ENCODE measurements around the gene ZBTB43. TPM values are rescaled to one million over a fixed set of nuclear protein-coding genes. Genes with fewer than 3 reads are reported as not detected.

The ZBTB43 gene
- total RNA-seq, 1 donor from 2014 or later, result 21.9 TPM

DNA sequence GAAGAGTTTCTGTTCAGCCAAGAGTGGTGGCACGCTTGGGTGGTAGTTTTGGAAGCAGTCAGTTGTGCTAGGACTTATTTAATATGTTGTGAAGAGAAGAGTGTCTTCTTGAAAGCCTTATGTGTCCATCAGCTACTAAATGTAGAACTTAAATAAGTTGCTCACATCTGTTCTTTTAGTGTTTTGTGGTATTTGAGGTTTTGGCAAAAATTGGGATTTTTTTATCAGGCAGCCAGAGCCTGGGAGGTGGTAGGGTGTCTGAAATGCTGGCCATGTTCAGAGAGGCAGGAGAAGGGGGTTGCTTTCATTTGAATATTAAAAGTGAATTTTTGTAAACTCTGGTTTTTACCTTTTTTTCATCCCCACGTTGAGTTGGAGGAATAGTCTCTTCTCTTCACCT lies 31.4 kb downstream of the ZBTB43 start:
- DNase-seq (ENCODE audit: low read depth), result no peak
- TF ChIP-seq, protein P1, sequence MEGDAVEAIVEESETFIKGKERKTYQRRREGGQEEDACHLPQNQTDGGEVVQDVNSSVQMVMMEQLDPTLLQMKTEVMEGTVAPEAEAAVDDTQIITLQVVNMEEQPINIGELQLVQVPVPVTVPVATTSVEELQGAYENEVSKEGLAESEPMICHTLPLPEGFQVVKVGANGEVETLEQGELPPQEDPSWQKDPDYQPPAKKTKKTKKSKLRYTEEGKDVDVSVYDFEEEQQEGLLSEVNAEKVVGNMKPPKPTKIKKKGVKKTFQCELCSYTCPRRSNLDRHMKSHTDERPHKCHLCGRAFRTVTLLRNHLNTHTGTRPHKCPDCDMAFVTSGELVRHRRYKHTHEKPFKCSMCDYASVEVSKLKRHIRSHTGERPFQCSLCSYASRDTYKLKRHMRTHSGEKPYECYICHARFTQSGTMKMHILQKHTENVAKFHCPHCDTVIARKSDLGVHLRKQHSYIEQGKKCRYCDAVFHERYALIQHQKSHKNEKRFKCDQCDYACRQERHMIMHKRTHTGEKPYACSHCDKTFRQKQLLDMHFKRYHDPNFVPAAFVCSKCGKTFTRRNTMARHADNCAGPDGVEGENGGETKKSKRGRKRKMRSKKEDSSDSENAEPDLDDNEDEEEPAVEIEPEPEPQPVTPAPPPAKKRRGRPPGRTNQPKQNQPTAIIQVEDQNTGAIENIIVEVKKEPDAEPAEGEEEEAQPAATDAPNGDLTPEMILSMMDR (IDR thresholded peaks at IDR 0.05; ENCODE audit: insufficient read depth, low read length, severe bottlenecking), result no peak
- H3K4me3 ChIP-seq (ENCODE audit: low read depth, low read length), result no peak overlapping the region
- H3K27me3 ChIP-seq (ENCODE audit: control insufficient read depth, insufficient read depth, low read length), result no peaks in the 10 kb centered on the region
- no peak for FAIRE-seq
- peaks cover 8% of the 10 kb centered on the region for H3K36me3 ChIP-seq (ENCODE audit: control insufficient read depth, insufficient read depth, low read length)

DNA sequence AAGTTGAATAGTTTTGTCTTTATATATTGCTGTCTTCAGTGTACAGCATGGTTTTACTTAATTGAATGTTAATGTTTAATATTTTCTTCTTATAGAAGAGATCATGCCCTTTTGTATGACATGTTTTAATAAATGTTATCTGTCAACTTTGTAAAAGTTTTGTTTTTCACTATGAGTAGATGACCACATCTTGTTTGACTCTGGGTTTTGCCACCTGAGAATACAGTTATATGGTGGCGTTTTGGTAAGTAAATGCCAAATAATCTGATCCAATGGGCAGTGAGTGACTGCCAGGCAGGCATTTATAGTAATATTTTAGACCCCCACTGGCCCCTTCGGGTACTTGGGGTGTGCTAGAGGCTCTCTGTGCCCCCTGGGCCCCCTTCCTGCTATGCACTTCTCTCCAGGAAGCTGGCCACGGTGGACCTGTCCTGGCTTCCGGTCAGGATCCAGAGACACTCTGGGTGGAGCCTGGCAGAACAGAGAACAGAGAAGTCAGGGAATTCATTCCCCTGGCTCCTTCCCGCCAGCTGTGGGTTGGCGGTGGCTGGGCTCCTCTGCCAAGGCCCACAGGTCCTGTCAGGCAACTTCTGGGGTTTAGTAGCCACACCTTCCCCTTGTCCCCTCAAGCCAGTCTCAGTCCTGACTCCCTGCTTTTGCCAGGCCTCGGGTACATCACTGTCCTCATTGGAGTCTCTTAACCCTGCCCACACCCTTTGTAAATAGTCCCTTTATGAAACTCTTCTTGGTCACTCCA lies 33.4 kb downstream of the ZBTB43 start:
- Histone ChIP-seq H3K36me3 (ENCODE audit: control insufficient read depth, insufficient read depth, low read length) (peaks cover 6% of the 10 kb centered on the region), H3K4me3 (ENCODE audit: low read depth, low read length) (no peak overlapping the region), H3K27me3 (ENCODE audit: control insufficient read depth, insufficient read depth, low read length) (no peaks in the 10 kb centered on the region)
- FAIRE-seq, result no peak
- DNase-seq (ENCODE audit: low read depth), result no peak
- TF ChIP-seq, protein P1 (IDR thresholded peaks at IDR 0.05; ENCODE audit: insufficient read depth, low read length, severe bottlenecking), result no peak

DNA sequence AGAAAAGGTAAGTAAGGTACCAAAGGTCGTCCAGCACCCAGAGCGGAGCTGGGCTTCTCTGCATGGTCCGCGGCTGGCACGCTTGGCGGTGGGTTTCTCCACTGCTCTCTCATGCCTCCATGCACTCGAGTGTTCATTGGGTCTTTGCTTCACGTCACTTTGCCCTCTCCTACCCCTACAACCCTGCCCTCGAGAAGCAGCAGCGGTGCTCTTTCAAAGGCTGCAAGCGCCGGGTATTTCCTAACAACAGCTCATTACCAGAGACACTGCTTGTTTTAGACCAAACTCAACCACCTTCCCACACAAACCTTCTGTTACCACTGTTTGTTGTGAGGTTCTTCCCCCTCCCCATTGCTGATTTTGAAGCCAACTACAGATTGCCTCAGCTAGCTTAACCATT lies 34.1 kb downstream of the ZBTB43 start:
- Histone ChIP-seq H3K36me3 (ENCODE audit: control insufficient read depth, insufficient read depth, low read length) (peaks cover 3% of the 10 kb centered on the region), H3K4me3 (ENCODE audit: low read depth, low read length) (no peak overlapping the region), H3K27me3 (ENCODE audit: control insufficient read depth, insufficient read depth, low read length) (no peaks in the 10 kb centered on the region)
- TF ChIP-seq, protein P1 (IDR thresholded peaks at IDR 0.05; ENCODE audit: insufficient read depth, low read length, severe bottlenecking), result no peak
- FAIRE-seq (no peak), DNase-seq (ENCODE audit: low read depth) (no peak)

DNA sequence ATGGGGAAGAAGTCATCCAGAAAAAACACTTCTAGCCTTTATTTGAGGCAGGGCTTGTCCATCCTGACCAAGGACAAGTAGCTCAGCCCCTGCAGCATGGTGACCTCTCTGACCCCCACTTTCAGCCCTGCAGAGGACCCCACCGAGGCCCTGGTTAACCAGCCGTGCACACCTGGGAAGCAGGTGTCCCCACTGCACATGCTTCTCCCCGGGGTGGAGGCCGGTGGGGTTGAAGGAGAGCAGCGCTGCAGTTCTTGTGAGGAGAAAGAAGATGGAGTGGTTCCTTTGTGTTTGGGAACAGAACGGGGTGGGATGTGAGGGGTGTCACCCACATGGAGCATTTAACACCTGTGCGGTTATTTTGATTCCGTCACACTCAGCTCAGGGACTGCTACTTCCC lies 34.5 kb downstream of the ZBTB43 start:
- H3K36me3 ChIP-seq (ENCODE audit: control insufficient read depth, insufficient read depth, low read length), result peaks cover 1% of the 10 kb centered on the region
- DNase-seq (ENCODE audit: low read depth), result no peak
- H3K27me3 ChIP-seq (ENCODE audit: control insufficient read depth, insufficient read depth, low read length), result no peaks in the 10 kb centered on the region
- no peak overlapping the region for H3K4me3 ChIP-seq (ENCODE audit: low read depth, low read length)
- TF ChIP-seq, protein P1 (IDR thresholded peaks at IDR 0.05; ENCODE audit: insufficient read depth, low read length, severe bottlenecking), result no peak
- no peak for FAIRE-seq

DNA sequence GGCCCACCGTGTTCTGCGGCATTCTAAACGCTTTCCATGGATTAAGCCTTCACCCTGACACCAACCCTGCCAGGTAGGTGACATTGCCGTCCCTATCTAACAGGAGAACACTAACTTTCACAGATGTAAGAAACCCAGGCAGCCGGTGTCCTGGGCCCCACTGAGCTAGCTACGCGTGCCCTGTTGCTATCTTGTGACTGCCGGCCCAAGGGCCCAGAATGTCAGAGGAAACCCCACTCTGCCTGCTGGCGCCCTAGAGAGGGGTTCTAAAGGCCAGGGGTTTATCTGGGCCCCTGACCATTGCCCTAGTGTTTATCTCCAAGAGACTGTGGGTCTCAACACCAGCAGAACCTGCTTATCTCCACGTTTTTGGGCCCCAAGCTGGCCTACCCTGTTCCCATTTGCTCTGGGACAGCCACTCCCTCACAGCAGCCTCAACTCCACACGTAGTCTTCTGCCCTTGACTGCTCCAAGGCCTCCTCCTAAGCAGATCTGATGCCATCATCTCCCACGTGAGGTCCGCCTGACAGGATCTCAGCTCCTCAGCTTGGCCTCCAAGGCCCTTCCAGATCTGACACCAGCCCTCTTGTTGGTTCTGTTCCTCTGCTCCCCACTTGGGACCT lies 37.5 kb downstream of the ZBTB43 start:
- no peak overlapping the region for H3K4me3 ChIP-seq (ENCODE audit: low read depth, low read length)
- no peaks in the 10 kb centered on the region for H3K27me3 ChIP-seq (ENCODE audit: control insufficient read depth, insufficient read depth, low read length)
- no peak for FAIRE-seq
- peaks cover 1% of the 10 kb centered on the region for H3K36me3 ChIP-seq (ENCODE audit: control insufficient read depth, insufficient read depth, low read length)
- DNase-seq (ENCODE audit: low read depth), result no peak
- TF ChIP-seq, protein P1 (IDR thresholded peaks at IDR 0.05; ENCODE audit: insufficient read depth, low read length, severe bottlenecking), result no peak
